GM21526 (cell line): ENCODE data around the gene GPS2.

Experiments
- ATAC-seq: cut with Tn5 transposase; IDR thresholded peaks from one replicate; pipeline ENCODE4 v1.9.1; 2021; ENCODE audit warnings: moderate library complexity; ENCODE audit not compliant: unreplicated experiment, low FRiP score

The GPS2 gene

GRCh38 chr17:7314719-7315569 is at the start of gene GPS2:
TSS of gene GPS2 (minus strand) at chr17:7315360. CDS start at chr17:7315052, 308 bp downstream.
- peak; percentile 55 for ATAC-seq

DNA sequence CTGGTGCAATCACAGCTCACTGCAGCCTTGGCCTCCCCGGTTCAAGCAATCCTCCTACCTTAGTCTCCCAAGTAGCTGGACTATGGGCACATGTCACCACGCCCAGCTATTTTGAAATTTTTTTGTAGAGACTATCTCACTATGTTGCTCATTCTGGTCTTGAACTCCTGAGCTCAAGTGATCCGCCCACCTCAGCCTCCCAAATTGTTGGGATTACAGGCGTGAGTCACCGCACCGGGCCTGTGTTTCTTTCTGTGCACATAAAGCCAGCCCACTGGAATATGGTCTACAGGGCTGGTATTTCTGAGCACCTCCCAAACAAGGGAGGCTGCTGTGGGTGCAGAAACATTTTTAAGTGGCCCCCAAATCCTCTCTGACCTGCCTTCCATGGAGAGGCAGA is 48.2 kb upstream of the GPS2 start:
- no peak for ATAC-seq

DNA sequence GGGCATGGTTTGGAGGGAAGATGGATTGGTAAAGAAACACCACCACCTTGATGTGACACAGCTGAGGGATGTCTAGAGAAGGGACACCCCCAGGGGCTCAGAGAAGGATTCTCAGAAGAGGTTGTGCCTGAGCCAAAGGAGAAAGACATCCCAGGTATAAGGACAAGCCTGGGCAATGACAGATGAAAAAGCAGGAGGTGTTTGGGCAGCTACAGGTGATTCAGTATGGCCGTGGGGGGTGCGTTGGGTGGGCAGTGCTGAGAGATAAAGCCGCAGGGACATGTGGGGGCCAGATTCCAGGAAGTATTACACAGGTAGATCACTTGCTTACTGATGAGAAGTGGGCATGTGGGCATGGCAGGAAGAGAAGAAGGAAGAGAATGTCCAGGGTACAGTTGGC is 46.7 kb upstream of the GPS2 start:
- no peak for ATAC-seq

DNA sequence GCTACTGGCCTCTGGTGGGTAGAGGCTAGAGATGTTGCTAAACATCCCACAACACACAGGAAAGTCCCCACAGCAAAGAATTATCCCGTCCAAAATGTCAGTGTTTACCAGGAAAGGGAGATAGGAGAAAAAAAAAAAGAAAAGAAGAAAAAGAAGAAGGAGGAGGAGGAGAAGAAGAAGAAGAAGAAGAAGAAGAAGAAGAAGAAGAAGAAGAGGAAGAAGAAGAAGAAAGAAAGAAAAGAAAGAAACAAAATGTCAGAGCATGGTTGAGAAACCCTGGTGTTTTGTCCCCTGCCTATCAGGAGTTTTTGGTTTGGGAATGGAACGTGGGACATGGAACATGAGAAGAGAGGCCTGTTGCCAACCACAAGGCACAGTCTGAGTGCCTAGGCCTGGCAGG is 42.2 kb upstream of the GPS2 start:
- ATAC-seq = no peak

DNA sequence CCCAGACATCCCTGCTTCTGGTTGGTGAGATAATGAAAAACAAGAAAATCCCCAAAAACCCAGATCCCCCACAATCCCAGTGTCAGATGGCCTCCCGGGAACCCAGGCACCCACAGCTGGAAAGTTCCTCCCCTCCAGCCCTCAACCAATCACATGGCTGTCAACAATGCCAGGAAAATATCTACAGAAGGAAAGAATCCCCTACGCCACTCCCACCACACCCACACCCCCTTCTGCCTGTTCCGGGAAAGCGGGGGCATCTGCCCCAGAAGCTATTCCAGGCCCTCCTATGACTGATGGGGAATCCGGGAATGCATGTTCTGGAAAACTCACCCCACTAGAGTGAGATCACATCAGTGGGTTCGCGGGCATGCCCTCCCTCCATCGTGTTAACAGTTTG is 41.6 kb upstream of the GPS2 start:
- ATAC-seq = no peak

DNA sequence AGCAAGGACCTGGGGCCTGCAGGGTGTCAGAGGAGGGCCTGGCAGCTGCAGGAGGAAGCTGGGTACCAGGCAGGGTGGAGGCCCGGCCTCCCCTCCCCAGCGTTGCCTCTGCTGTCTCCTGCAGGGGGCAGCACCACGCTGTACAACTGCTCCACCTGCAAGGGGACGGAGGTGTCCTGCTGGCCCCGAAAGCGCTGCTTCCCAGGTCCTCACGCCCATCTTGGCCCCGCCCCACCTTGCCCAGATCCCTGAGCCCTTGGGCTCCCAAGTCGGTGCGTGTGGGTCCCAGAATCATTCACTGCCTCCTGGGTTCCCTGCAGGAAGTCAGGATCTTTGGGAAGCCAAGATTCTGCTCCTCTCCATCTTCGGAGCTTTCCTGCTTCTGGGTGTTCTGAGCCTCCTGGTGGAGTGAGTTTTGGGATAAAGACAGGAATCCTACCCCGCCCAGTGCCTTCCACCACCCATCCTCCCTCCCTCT is 41.0 kb upstream of the GPS2 start:
- no peak for ATAC-seq

DNA sequence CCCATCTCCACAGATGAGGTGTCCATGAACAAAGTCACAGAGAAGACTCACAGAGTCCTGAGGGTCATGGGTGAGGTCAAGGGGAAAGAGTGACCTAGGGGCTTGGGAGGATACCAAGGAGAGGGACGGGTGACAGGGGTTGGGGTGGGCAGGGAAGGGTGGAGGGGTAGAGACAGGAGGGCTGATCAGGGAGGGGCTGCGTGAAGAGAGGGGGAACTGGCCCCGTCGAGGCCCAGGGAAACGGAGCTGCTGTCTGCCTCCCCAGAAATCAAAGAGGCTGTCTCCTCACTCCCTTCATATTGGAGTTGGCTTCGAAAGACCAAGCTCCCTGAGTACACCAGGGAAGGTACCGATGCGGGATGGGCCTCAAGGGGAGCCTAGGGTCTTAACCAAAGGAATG is 40.4 kb upstream of the GPS2 start:
- no peak for ATAC-seq

DNA sequence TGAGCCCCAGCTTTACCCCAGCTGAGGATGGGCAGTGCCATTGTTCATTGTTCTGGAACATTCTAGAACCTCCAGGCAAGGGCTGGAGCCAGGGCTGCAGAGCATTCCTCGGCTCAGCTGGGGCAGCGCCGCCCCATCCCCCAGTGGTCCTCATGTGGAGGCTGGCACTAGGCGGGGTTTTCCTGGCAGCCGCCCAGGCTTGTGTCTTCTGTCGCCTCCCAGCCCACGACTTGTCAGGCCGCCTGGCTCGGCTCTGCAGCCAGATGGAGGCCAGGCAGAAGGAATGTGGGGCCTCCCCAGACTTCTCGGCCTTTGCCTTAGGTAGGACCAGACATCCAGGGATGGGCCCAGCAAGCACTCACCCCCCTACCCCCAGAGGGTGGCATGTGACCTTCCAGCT is 39.9 kb upstream of the GPS2 start, which contains the start of gene TMEM95:
TMEM95 (plus strand) TSS at position 104 of the 400 bp plus-strand sequence; CDS start at position 153, 49 bp downstream.
- ATAC-seq = no peak

DNA sequence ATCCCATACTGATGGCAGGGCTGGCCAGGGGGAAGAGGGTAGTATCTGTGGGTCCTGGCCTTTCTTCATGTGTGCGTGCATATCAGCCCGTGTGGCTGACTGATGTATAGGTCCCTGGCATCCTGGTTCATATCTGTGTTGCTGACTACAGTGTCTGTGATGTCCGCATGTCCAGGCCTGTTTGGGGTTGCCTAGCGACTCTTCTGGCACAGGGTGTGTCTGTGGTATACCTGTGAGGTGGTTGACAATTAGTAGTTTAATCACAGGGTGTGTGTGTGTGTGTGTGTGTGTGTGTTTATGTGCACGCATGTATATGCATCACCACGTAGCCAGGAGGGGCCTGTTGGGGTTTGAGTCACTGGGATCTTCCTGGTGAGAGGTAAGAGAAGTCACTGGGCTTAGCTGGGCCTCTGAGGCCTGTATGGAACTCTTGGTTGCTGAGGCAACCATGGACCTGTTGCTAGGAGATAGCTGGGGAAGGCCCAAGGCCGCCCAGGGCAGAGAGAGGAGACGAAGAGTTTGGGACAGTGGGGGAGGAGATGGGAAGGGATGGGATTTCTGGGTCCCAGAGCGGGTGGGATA is 39.2 kb upstream of the GPS2 start:
- no peak for ATAC-seq

DNA sequence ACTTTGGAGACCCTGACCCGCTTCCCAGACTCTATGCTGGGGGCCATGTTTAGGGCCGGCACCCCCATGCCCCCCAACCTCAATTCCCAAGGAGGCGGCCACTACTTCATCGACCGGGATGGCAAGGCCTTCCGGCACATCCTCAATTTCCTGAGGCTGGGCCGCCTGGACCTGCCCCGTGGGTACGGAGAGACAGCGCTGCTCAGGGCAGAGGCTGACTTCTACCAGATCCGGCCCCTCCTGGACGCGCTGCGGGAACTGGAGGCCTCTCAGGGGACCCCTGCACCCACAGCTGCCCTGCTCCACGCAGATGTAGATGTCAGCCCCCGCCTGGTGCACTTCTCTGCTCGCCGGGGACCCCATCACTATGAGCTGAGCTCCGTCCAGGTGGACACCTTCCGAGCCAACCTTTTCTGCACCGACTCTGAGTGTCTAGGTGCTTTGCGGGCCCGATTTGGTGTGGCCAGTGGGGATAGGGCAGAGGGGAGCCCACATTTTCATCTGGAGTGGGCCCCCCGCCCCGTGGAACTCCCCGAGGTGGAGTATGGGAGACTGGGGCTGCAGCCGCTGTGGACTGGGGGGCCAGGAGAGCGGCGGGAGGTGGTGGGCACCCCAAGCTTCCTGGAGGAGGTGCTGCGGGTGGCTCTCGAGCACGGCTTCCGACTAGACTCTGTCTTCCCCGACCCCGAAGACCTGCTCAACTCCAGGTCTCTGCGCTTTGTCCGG is 37.9 kb upstream of the GPS2 start:
- ATAC-seq = no peak

GRCh38 chr17:7352503-7352889 is 37.3 kb upstream of the GPS2 start:
- no peak for ATAC-seq

- no peak for ATAC-seq
Observed at GRCh38 chr17:7351665-7352502, 36.7 kb upstream of the GPS2 start, which contains the start of gene KCTD11. TSS of gene KCTD11 (plus strand) at chr17:7352162.

DNA sequence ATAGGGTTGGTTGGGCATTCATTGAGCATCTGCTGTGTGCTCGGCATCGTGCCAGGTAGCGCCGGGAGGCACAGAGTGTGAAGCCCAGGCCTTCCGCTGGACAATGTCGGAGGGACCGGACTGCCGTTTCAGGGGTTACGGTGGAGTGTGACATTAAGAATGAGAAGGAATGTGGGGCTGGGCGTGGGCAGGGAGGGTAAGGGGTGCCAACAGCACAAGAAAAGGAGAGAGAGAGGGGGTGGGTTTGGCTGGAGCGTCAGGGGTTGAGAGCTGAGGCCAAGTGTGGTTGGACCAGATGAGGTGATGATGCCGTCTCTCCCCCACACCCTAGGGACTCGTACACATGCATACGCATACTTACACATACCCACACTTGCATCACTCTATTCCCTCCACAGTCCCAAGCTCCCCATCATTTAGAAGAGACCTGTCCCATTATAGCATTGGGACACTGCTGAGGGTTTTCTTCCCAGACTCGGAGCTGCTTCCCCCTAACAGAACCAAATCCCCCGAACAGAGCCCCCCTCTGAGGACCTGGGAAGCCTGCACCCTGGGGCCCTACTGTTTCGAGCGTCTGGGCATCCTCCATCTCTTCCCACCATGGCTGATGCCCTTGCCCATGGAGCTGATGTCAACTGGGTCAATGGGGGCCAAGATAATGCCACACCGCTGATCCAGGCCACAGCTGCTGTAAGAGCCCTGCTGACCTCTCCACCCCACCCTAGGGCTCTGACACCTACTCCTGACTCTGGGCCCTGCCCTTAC is 33.5 kb upstream of the GPS2 start:
- ATAC-seq = no peak

- no peak for ATAC-seq
Observed at GRCh38 chr17:7347630-7348477, 32.7 kb upstream of the GPS2 start.

- no peak for ATAC-seq
Observed at GRCh38 chr17:7346761-7347614, 31.8 kb upstream of the GPS2 start.

DNA sequence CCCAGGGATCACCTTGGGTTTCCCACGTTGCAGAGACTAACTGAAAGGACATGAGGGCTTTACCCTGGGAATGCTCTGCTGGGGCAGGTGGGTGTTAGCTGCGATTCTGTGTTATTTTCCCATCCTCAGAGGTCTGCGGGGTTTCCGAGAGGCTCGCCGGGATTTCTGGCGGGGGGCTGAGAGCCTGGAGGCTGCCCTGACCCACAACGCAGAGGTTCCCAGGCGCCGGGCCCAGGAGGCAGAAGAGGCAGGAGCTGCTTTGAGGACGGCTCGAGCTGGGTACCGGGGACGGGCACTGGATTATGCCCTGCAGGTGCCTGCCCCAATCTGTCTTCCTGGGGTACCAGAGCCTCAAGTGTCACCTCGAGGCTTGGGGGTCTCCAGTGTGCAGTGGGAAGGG is 28.1 kb upstream of the GPS2 start:
- no peak for ATAC-seq

GRCh38 chr17:7341842-7342241 is 26.7 kb upstream of the GPS2 start:
- ATAC-seq = no peak

DNA sequence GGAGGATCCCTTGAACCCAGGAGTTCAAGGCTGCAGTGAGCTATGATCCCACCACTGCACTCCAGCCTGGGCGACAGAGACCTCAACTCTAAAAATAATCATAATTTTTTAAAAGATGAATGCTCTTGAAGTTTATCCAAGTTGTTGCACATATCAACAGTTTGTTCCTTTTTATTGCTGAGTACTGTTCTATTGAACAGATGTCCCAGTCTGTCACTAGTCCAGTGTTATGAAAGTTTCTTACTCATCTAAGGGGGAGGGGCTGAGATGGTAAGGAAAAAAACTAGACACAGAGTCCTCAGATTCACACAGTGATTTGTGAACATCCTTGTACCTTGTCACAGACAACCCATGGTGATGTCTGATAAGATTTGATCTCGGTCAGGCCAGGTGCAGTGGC is 25.0 kb upstream of the GPS2 start:
- no peak for ATAC-seq
